SU-DHL-6 (cell line): ENCODE measurements around the gene HPS4.
"Not testable (repeated sequence)": the region's sequence is repeated elsewhere in the genome, so short reads cannot be mapped to it uniquely, and the experiment has no call there.

Experiments used
- CTCF ChIP-seq: fragments of 200-600 bp; sonication (generic); IDR thresholded peaks from one replicate; pipeline ENCODE4 v1.5.1; 2017; ENCODE audit warnings: antibody characterized with exemption, mild to moderate bottlenecking, low read length, moderate library complexity; ENCODE audit not compliant: insufficient read depth, poor library complexity, severe bottlenecking
- EZH2phosphoT487 ChIP-seq: fragments of 200-600 bp; sonication (generic), shearing (Covaris generic); conservative IDR thresholded peaks from 2 replicates; pipeline ENCODE4 v1.6.1; 2018; ENCODE audit warnings: mild to moderate bottlenecking, antibody characterized with exemption, low read length, moderate library complexity, mixed read lengths

GRCh38 chr22:26438776-26439175 is 44.8 kb downstream of the HPS4 start:
- not testable (repeated sequence) for TF ChIP-seq CTCF, EZH2phosphoT487
